Upper lobe of left lung (tissue), 4 donors: ENCODE results near the gene NOTCH4.

Experiments
- CTCF ChIP-seq, 6 experiments: fragments of 450-650 bp in 4 of 6; fragments of 200-600 bp in 2 of 6; sonication (generic) in 2 of 6; IDR thresholded peaks; one replicate each; pipeline ENCODE4 v1.5.1; 2016 to 2019; ENCODE audit warnings: antibody characterized with exemption in 6 of 6
- POLR2A ChIP-seq, 4 donors: fragments of 450-650 bp; IDR thresholded peaks; one replicate each; pipeline ENCODE4 v1.5.1; 2016 to 2017; ENCODE audit warnings: antibody characterized with exemption in 4 of 4, mild to moderate bottlenecking in 2 of 4
- POLR2AphosphoS5 ChIP-seq, 2 donors: sonication (generic); formaldehyde crosslinking; IDR thresholded peaks; one replicate each; pipeline ENCODE4 v1.5.1; 2017; ENCODE audit warnings: antibody characterized with exemption in 2 of 2

GRCh38 chr6:32181148-32181702 is 42.6 kb downstream of the NOTCH4 start:
- no peak for TF ChIP-seq CTCF (IDR thresholded peaks at IDR 0.05)
- TF ChIP-seq POLR2AphosphoS5 (IDR thresholded peaks at IDR 0.05), result no peak
- no peak for TF ChIP-seq POLR2A (IDR thresholded peaks at IDR 0.05)
